ENCODE data around the gene NPLOC4. TPM values are rescaled to one million over a fixed set of nuclear protein-coding genes. Genes with fewer than 3 reads are reported as not detected.

Gene NPLOC4
- total and polyA plus RNA-seq, 2 donors (not counting 1 experiment from before 2014, with no cell fraction given): 70.2 to 101 TPM

DNA sequence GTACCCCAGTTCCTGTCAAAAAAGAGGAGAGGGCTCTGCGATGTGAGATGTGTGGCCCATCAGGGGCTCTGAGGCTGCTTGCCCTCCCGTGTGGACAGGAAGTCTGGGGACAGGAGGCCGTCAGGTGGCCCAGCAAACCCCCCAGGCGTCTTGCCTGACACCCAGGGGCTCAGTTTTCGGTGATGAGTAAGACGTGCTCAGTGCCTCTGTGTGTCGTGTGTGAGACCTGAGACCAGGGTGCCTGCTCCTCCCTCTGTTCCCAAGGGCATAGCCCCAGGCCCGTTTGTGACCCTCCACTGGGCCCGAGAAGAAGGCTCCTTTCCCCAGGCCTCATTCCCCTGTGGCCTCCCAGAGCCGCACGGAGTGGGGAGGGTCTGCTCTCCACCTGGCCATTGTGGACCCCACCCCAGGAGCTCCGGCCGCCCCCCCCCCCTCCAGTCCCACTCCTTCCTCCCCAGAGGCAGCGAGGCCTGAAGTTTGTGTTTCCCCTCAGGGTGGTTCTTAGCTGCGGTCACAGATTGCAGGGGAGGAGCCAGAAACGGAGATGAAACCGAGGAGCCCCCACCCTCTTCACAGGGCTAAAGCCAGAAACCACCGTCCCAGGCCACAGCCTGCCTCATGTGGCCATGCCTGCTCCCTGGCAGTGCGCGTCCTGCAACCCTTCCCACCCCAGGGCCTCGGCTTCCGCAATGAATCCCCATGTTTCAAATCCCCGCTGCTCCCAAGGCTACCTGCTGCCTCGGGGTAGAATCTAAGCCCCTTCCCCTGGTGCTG, 119.4 kb downstream of the NPLOC4 start:
- Histone ChIP-seq H3K4me1 (ENCODE audit: control insufficient read depth in 2 of 2, insufficient read depth in 2 of 2, low read length in 2 of 2) (peaks cover 37 to 56% of the 10 kb centered on the region in 2 donors), H3K36me3 (replicated peaks in 1 of 2; ENCODE audit: control extremely low read depth in 1 of 2, control insufficient read depth in 1 of 2, extremely low read depth in 1 of 2, insufficient read depth in 2 of 2, low read length in 1 of 2) (peaks cover 0 to 6% of the 10 kb centered on the region in 2 experiments), H3K4me3 (ENCODE audit: control extremely low read depth in 1 of 5, extremely low read depth in 1 of 5, insufficient read depth in 1 of 5, low read depth in 2 of 5, low read length in 4 of 5) (peak overlapping the region in 4 of 5 experiments; percentile 73 to 94 (median 80)), H3K9ac (ENCODE audit: low read length) (peak overlapping the region; percentile 87), H3K27me3 (replicated peaks in 1 of 4; ENCODE audit: control extremely low read depth in 1 of 4, control insufficient read depth in 3 of 4, insufficient read depth in 4 of 4, low read length in 3 of 4) (no peaks in the 10 kb centered on the region), H3K9me3 (ENCODE audit: control extremely low read depth in 1 of 3, control insufficient read depth in 2 of 3, insufficient read depth in 1 of 3, low read length in 2 of 3) (no peaks in the 10 kb centered on the region), H3K79me2 (ENCODE audit: control insufficient read depth, insufficient read depth, low read length) (peaks cover 47% of the 10 kb centered on the region), H3K27ac (ENCODE audit: low read length in 2 of 2) (peak overlapping the region; percentile 97 to 98), H2AFZ (ENCODE audit: insufficient read depth, low read depth, low read length, poor library complexity, severe bottlenecking) (peak overlapping the region; percentile 56), H3K4me2 (replicated peaks; ENCODE audit: low read depth, low read length, poor library complexity, severe bottlenecking) (peak overlapping the region; percentile 99), H4K20me1 (ENCODE audit: control insufficient read depth, insufficient read depth, low read length, poor library complexity, severe bottlenecking) (peaks cover 3% of the 10 kb centered on the region)
- CTCF ChIA-PET: interaction anchor here (1.0 to 7.3 kb wide), 10 partner anchors 8 to 226 kb away, joined by 3 to 75 read pairs (median 14); partner anchors contain the start of gene FAAP100
- Mint-ChIP-seq H3K27me3 (no peaks in the 10 kb centered on the region), H3K4me3 (peak overlapping the region; percentile 98), H3K27ac (peak overlapping the region; percentile 99), H3K4me1 (peaks cover 48% of the 10 kb centered on the region), H3K9me3 (ENCODE audit: insufficient read depth) (no peaks in the 10 kb centered on the region)
- DNase-seq: peak; percentile 91
- TF ChIP-seq, protein P1, sequence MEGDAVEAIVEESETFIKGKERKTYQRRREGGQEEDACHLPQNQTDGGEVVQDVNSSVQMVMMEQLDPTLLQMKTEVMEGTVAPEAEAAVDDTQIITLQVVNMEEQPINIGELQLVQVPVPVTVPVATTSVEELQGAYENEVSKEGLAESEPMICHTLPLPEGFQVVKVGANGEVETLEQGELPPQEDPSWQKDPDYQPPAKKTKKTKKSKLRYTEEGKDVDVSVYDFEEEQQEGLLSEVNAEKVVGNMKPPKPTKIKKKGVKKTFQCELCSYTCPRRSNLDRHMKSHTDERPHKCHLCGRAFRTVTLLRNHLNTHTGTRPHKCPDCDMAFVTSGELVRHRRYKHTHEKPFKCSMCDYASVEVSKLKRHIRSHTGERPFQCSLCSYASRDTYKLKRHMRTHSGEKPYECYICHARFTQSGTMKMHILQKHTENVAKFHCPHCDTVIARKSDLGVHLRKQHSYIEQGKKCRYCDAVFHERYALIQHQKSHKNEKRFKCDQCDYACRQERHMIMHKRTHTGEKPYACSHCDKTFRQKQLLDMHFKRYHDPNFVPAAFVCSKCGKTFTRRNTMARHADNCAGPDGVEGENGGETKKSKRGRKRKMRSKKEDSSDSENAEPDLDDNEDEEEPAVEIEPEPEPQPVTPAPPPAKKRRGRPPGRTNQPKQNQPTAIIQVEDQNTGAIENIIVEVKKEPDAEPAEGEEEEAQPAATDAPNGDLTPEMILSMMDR (IDR thresholded peaks at IDR 0.05): no peak
- no peak for TF ChIP-seq EZH2 (IDR thresholded peaks at IDR 0.05; ENCODE audit: borderline replicate concordance, insufficient read depth, low read depth, low read length, poor library complexity, severe bottlenecking)
- peak; percentile 42 for ATAC-seq (ENCODE audit: low read depth)
- 15% methylated on average over 16 of the region's 24 CpGs for WGBS (ENCODE audit: insufficient coverage)
- POLR2A ChIA-PET: interaction anchor here (0.6 to 3.0 kb wide), 13 partner anchors 9 to 398 kb away, joined by 3 to 32 read pairs (median 5); partner anchors contain the start of gene FAAP100
- intact Hi-C loops (cut with micrococcal nuclease): loop anchor here (1.0 to 10.0 kb wide), 7 partner anchors 35 to 1255 kb away; partner anchors contain the start of genes FAAP100, P4HB, RNF213 and SLC38A10
